Measurements from ENCODE around the gene STAB2.
A peak's percentile ranks its signal among the peaks of the same experiment; 100 is the strongest.
"Not testable (repeated sequence)": the region's sequence is repeated elsewhere in the genome, so short reads cannot be mapped to it uniquely, and the experiment has no call there.

Gene STAB2

GRCh38 chr12:103589517-103589916 lies 2.4 kb downstream of the STAB2 start:
- no peak for DNase-seq

GRCh38 chr12:103590271-103590670 lies 3.2 kb downstream of the STAB2 start:
- no peak for DNase-seq

GRCh38 chr12:103596981-103597380 lies 9.9 kb downstream of the STAB2 start:
- DNase-seq = no peak

GRCh38 chr12:103599274-103599673 lies 12.2 kb downstream of the STAB2 start:
- no peak for DNase-seq

GRCh38 chr12:103600967-103601728 lies 14.1 kb downstream of the STAB2 start:
- DNase-seq = no peak

- DNase-seq = no peak
Measured at GRCh38 chr12:103620395-103620794, 33.3 kb downstream of the STAB2 start.

GRCh38 chr12:103623716-103624115 lies 36.6 kb downstream of the STAB2 start:
- DNase-seq = no peak

- DNase-seq = peak; percentile 7
Measured at GRCh38 chr12:103626498-103626897, 39.4 kb downstream of the STAB2 start.

GRCh38 chr12:103627189-103627855 lies 40.2 kb downstream of the STAB2 start:
- DNase-seq = no peak

- peak; percentile 66 for DNase-seq
Measured at GRCh38 chr12:103632554-103633216, 45.6 kb downstream of the STAB2 start.

GRCh38 chr12:103634732-103635131 lies 47.7 kb downstream of the STAB2 start:
- DNase-seq = no peak

- DNase-seq = no peak
Measured at GRCh38 chr12:103635419-103635818, 48.3 kb downstream of the STAB2 start.

GRCh38 chr12:103637021-103637420 lies 49.9 kb downstream of the STAB2 start:
- DNase-seq = no peak

GRCh38 chr12:103637429-103637828 lies 50.4 kb downstream of the STAB2 start:
- no peak for DNase-seq

- no peak for DNase-seq
Measured at GRCh38 chr12:103639983-103640382, 52.9 kb downstream of the STAB2 start.

- no peak for DNase-seq
Measured at GRCh38 chr12:103640410-103640809, 53.3 kb downstream of the STAB2 start.

- DNase-seq = no peak
Measured at GRCh38 chr12:103640831-103641230, 53.8 kb downstream of the STAB2 start.

- DNase-seq = no peak
Measured at GRCh38 chr12:103642240-103642864, 55.3 kb downstream of the STAB2 start.

- no peak for DNase-seq
Measured at GRCh38 chr12:103645202-103645601, 58.1 kb downstream of the STAB2 start.

GRCh38 chr12:103647267-103647666 lies 60.2 kb downstream of the STAB2 start:
- DNase-seq = no peak

- DNase-seq = no peak
Measured at GRCh38 chr12:103652808-103653207, 65.7 kb downstream of the STAB2 start.

GRCh38 chr12:103653568-103654173 lies 66.6 kb downstream of the STAB2 start:
- not testable (repeated sequence) for DNase-seq

GRCh38 chr12:103654816-103655215 lies 67.7 kb downstream of the STAB2 start:
- no peak for DNase-seq

All from stimulated activated CD4-positive, alpha-beta T cell treated with anti-CD3 and anti-CD28 coated beads, Interleukin-15, amount 100 ng/mL, for 24 hours (primary cell).